ENCODE measurements around the gene TLR4.

TLR4 gene

GRCh38 chr9:117768750-117769395 lies 64.7 kb downstream of the TLR4 start:
- H3K4me2 ChIP-seq (ENCODE audit: low read length), result no peak overlapping the region
- no peaks in the 10 kb centered on the region for H3K79me2 ChIP-seq (ENCODE audit: low read length)
- H3K36me3 ChIP-seq (replicated peaks; ENCODE audit: low read depth, low read length), result no peaks in the 10 kb centered on the region
- no peak for TF ChIP-seq CTCF (IDR thresholded peaks at IDR 0.05; ENCODE audit: low read depth, low read length)
- no peak for TF ChIP-seq EZH2phosphoT487 (IDR thresholded peaks at IDR 0.05; ENCODE audit: low read depth)
- peaks cover 12% of the 10 kb centered on the region; the same call in 1 of the 2 replicates for H3K27me3 ChIP-seq (ENCODE audit: low read depth, low read length)
- no peaks in the 10 kb centered on the region for H3K9me3 ChIP-seq (ENCODE audit: insufficient read depth, low read length)
- no peak overlapping the region for H3K4me3 ChIP-seq (ENCODE audit: low read length)
- H3K27ac ChIP-seq (ENCODE audit: low read length), result no peak overlapping the region
- no peaks in the 10 kb centered on the region for H3K4me1 ChIP-seq (ENCODE audit: low read length)
- H3K9ac ChIP-seq (ENCODE audit: low read length), result no peak overlapping the region
- H2AFZ ChIP-seq (ENCODE audit: low read depth, low read length), result no peak overlapping the region
- H4K20me1 ChIP-seq (ENCODE audit: insufficient read depth, low read length), result no peaks in the 10 kb centered on the region

GRCh38 chr9:117771136-117771535 lies 66.9 kb downstream of the TLR4 start:
- no peak for TF ChIP-seq CTCF (IDR thresholded peaks at IDR 0.05; ENCODE audit: low read depth, low read length)
- TF ChIP-seq EZH2phosphoT487 (IDR thresholded peaks at IDR 0.05; ENCODE audit: low read depth), result no peak
- no peak overlapping the region for H2AFZ ChIP-seq (ENCODE audit: low read depth, low read length)

DNA sequence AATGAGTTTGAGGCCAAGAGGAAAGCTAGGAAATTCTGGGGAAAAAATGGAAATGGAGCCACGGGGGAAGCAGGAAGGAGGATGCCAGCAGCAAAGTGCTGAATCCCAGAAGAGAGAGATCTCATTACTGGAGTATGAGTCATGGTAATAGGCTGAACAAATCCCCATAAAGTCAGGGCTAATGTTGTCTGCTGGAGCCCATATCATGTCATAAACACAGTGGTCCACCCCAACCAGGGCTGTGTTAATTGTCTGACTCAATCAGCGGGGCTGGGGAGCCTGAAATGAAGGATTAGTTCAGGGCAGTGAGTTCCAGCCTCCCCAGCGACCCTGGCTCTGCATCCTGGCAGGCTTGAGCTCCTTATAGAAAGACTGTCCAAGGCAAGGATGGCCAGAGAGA lies 68.8 kb downstream of the TLR4 start:
- Histone ChIP-seq H3K9me3 (ENCODE audit: insufficient read depth, low read length) (no peaks in the 10 kb centered on the region), H3K27me3 (ENCODE audit: low read depth, low read length) (peaks cover 5% of the 10 kb centered on the region; the same call in 1 of the 2 replicates), H4K20me1 (ENCODE audit: insufficient read depth, low read length) (no peaks in the 10 kb centered on the region), H3K36me3 (replicated peaks; ENCODE audit: low read depth, low read length) (no peaks in the 10 kb centered on the region), H3K4me1 (ENCODE audit: low read length) (peaks cover 28% of the 10 kb centered on the region), H3K4me3 (ENCODE audit: low read length) (no peak overlapping the region), H2AFZ (ENCODE audit: low read depth, low read length) (no peak overlapping the region), H3K79me2 (ENCODE audit: low read length) (no peaks in the 10 kb centered on the region), H3K4me2 (ENCODE audit: low read length) (no peak overlapping the region), H3K9ac (ENCODE audit: low read length) (no peak overlapping the region), H3K27ac (ENCODE audit: low read length) (no peak overlapping the region)
- TF ChIP-seq EZH2phosphoT487 (IDR thresholded peaks at IDR 0.05; ENCODE audit: low read depth), result no peak
- no peak for TF ChIP-seq CTCF (IDR thresholded peaks at IDR 0.05; ENCODE audit: low read depth, low read length)

More at GRCh38 chr9:117771136-117771535, 66.9 kb downstream of the TLR4 start:
- no peaks in the 10 kb centered on the region for H3K36me3 ChIP-seq (replicated peaks; ENCODE audit: low read depth, low read length)
- H4K20me1 ChIP-seq (ENCODE audit: insufficient read depth, low read length), result no peaks in the 10 kb centered on the region
- H3K27me3 ChIP-seq (ENCODE audit: low read depth, low read length), result peaks cover 8% of the 10 kb centered on the region; the same call in 1 of the 2 replicates
- H3K79me2 ChIP-seq (ENCODE audit: low read length), result no peaks in the 10 kb centered on the region
- H3K4me3 ChIP-seq (ENCODE audit: low read length), result no peak overlapping the region
- H3K27ac ChIP-seq (ENCODE audit: low read length), result no peak overlapping the region
- H3K9ac ChIP-seq (ENCODE audit: low read length), result no peak overlapping the region
- no peak overlapping the region for H3K4me2 ChIP-seq (ENCODE audit: low read length)
- peaks cover 10% of the 10 kb centered on the region for H3K4me1 ChIP-seq (ENCODE audit: low read length)
- H3K9me3 ChIP-seq (ENCODE audit: insufficient read depth, low read length), result no peaks in the 10 kb centered on the region

Data from OCI-LY3 (cell line).